ENCODE results near the gene C5AR2.

GRCh38 chr19:47312366-47313006, 19.5 kb upstream of the C5AR2 start:
- no peak for TF ChIP-seq CTCF (optimal IDR thresholded peaks at IDR 0.05 in 1 of 3, IDR thresholded peaks at IDR 0.05 in 1 of 3, conservative IDR thresholded peaks at IDR 0.05 in 1 of 3; ENCODE audit: extremely low read depth in 1 of 3, insufficient read depth in 2 of 3, low read length in 3 of 3)
- TF ChIP-seq EZH2 (IDR thresholded peaks at IDR 0.05; ENCODE audit: low read length): no peak

Data from keratinocyte (primary cell).